HCT116 (cell line): ENCODE results near the gene C2CD2. TPM values are rescaled to one million over a fixed set of nuclear protein-coding genes. Genes with fewer than 3 reads are reported as not detected.

Experiments
- ATAC-seq: fragments of 200-7000 bp; cut with Tn5 transposase; 2 replicates; pipeline ENCODE4 v1.9.1; 2020; ENCODE audit warnings: mild to moderate bottlenecking, moderate library complexity
- BruUV-seq: library from RNA; stranded (reverse); fragments of 400-500 nt; replicated peaks from 2 replicates; lab custom pipeline; 2021; lab: Mats Ljungman, UMichigan
- CTCF ChIA-PET: fragments of 300-600 bp; sonication (Branson Sonifier 250); formaldehyde crosslinking; loops from one replicate; lab custom pipeline; 2021; ENCODE audit warnings: antibody characterized with exemption; lab: Charles Lee
- POLR2A ChIA-PET: fragments of 300-600, 350-600 bp; sonication (Branson Sonifier 250); formaldehyde crosslinking; loops from one replicate; lab custom pipeline; 2021; ENCODE audit warnings: antibody characterized with exemption; lab: Charles Lee
- RAD21 ChIA-PET, 2 experiments: fragments of 300-600 bp; sonication (Branson Sonifier 250); formaldehyde crosslinking; loops; one replicate each; lab custom pipeline; 2023; ENCODE audit warnings: low total read pairs in 2 of 2; ENCODE audit not compliant: uncharacterized antibody in 2 of 2, unreplicated experiment in 2 of 2, low non-redundant PET in 1 of 2; lab: Charles Lee
- DNase-seq: peaks from one replicate; pipeline ENCODE4 v3.0.0-alpha.2; 2010; ENCODE audit warnings: low read depth, low spot score
- H2AFZ ChIP-seq: fragments of 200-600 bp; shearing (Covaris generic), sonication (generic); 2 replicates; pipeline ENCODE4 v1.6.1; 2017; ENCODE audit warnings: low read depth, mixed run types, mixed read lengths, antibody characterized with exemption, low read length; ENCODE audit not compliant: poor library complexity, severe bottlenecking
- H3K27ac ChIP-seq: 2 replicates; pipeline ENCODE4 v1.5.1; 2012; ENCODE audit warnings: low read depth, low read length
- H3K27me3 ChIP-seq: fragments of 200-600 bp; sonication (generic); 2 replicates; pipeline ENCODE4 v1.6.1; 2016; ENCODE audit warnings: mixed run types, low read length, mixed read lengths; ENCODE audit not compliant: insufficient read depth
- H3K36me3 ChIP-seq, 2 experiments: fragments of 200-500 bp in 1 of 2; fragments of 200-600 bp in 1 of 2; sonication (Bioruptor generic) in 1 of 2; sonication (generic) in 1 of 2; 2 replicates each; pipeline versions ENCODE4 v1.5.1 to v1.6.1; 2014 to 2016; ENCODE audit warnings: low read length in 2 of 2, inconsistent platforms in 1 of 2, mixed read lengths in 1 of 2, mixed run types in 1 of 2; ENCODE audit not compliant: insufficient read depth in 2 of 2, control insufficient read depth in 1 of 2
- H3K4me1 ChIP-seq, 2 experiments: fragments of 200-600 bp in 1 of 2; sonication (generic) in 1 of 2; 2 replicates each; pipeline versions ENCODE4 v1.5.1 to v1.6.1; 2012 to 2017; ENCODE audit warnings: low read length in 2 of 2, inconsistent platforms in 1 of 2, mild to moderate bottlenecking in 1 of 2, mixed read lengths in 1 of 2, mixed run types in 1 of 2, moderate library complexity in 1 of 2; ENCODE audit not compliant: insufficient read depth in 2 of 2, control insufficient read depth in 1 of 2
- H3K4me2 ChIP-seq: fragments of 200-600 bp; sonication (generic); 2 replicates; pipeline ENCODE4 v1.6.1; 2017; ENCODE audit warnings: mixed run types, low read length, mixed read lengths
- H3K4me3 ChIP-seq, 2 experiments: fragments of 200-600 bp in 1 of 2; sonication (generic) in 1 of 2; replicated peaks in 1 of 2; 2 replicates each; pipeline ENCODE4 v1.5.1; 2011 to 2016; ENCODE audit warnings: low read length in 2 of 2, control low read depth in 1 of 2, low read depth in 1 of 2, mild to moderate bottlenecking in 1 of 2, mixed read lengths in 1 of 2, mixed run types in 1 of 2
- H3K79me2 ChIP-seq: fragments of 200-600 bp; sonication (generic); 2 replicates; pipeline ENCODE4 v1.6.1; 2017; ENCODE audit warnings: mild to moderate bottlenecking, mixed run types, low read length, moderate library complexity, mixed read lengths; ENCODE audit not compliant: insufficient read depth
- H3K9ac ChIP-seq: fragments of 200-600 bp; sonication (generic); 2 replicates; pipeline ENCODE4 v1.6.1; 2016; ENCODE audit warnings: low read length, mixed read lengths
- H3K9me2 ChIP-seq: fragments of 200-600 bp; sonication (generic), shearing (Covaris generic); 2 replicates; pipeline ENCODE4 v1.6.1; 2017; ENCODE audit warnings: mixed run types, mild to moderate bottlenecking, moderate library complexity; ENCODE audit not compliant: insufficient read depth
- H3K9me3 ChIP-seq, 2 experiments: fragments of 200-500 bp in 1 of 2; fragments of 200-600 bp in 1 of 2; sonication (Bioruptor generic) in 1 of 2; sonication (generic) in 1 of 2; 2 replicates each; pipeline ENCODE4 v1.6.1; 2014 to 2017; ENCODE audit warnings: low read length in 2 of 2, mixed read lengths in 2 of 2, inconsistent platforms in 1 of 2, low read depth in 1 of 2, mild to moderate bottlenecking in 1 of 2, mixed run types in 1 of 2, moderate library complexity in 1 of 2; ENCODE audit not compliant: control insufficient read depth in 1 of 2, insufficient read depth in 1 of 2
- H4K20me1 ChIP-seq: fragments of 200-600 bp; sonication (generic), shearing (Covaris generic); 2 replicates; pipeline ENCODE4 v1.6.1; 2017; ENCODE audit warnings: mixed run types, mild to moderate bottlenecking, moderate library complexity; ENCODE audit not compliant: insufficient read depth
- CBX3 ChIP-seq: IDR thresholded peaks from 2 replicates; pipeline ENCODE4 v1.6.1; 2012; ENCODE audit warnings: low read depth
- CEBPB ChIP-seq: IDR thresholded peaks from 2 replicates; pipeline ENCODE4 v1.6.1; 2012; ENCODE audit warnings: low read depth
- CTCF ChIP-seq, 3 experiments: fragments of 200-600 bp in 1 of 3; sonication (generic) in 1 of 3; IDR thresholded peaks in 2 of 3; conservative IDR thresholded peaks in 1 of 3; 2 replicates each; pipeline ENCODE4 v1.5.1; 2012 to 2017; ENCODE audit warnings: low read depth in 2 of 3, low read length in 2 of 3, antibody characterized with exemption in 1 of 3, borderline replicate concordance in 1 of 3, control low read depth in 1 of 3, mild to moderate bottlenecking in 1 of 3, mixed read lengths in 1 of 3, mixed run types in 1 of 3, moderate library complexity in 1 of 3; ENCODE audit not compliant: insufficient read depth in 1 of 3
- EGR1 ChIP-seq: IDR thresholded peaks from 2 replicates; pipeline ENCODE4 v1.6.1; 2012; ENCODE audit warnings: low read depth
- ELF1 ChIP-seq: IDR thresholded peaks from 2 replicates; pipeline ENCODE4 v1.6.1; 2012; ENCODE audit warnings: low read depth, borderline replicate concordance
- EZH2phosphoT487 ChIP-seq: fragments of 200-600 bp; IDR thresholded peaks from 2 replicates; pipeline ENCODE4 v1.6.1; 2018; ENCODE audit warnings: antibody characterized with exemption, borderline replicate concordance
- MAX ChIP-seq: IDR thresholded peaks from 2 replicates; pipeline ENCODE4 v1.6.1; 2012
- POLR2A ChIP-seq: IDR thresholded peaks from 2 replicates; pipeline ENCODE4 v1.7.0; 2011; ENCODE audit warnings: borderline replicate concordance; ENCODE audit not compliant: insufficient read depth, insufficient read length; ENCODE audit errors: extremely low read depth
- POLR2AphosphoS5 ChIP-seq: IDR thresholded peaks from 2 replicates; pipeline ENCODE4 v1.6.1; 2011; ENCODE audit warnings: mild to moderate bottlenecking, low read depth, low read length, moderate library complexity
- RAD21 ChIP-seq: IDR thresholded peaks from 2 replicates; pipeline ENCODE4 v1.6.1; 2012; ENCODE audit warnings: low read depth, mild to moderate bottlenecking
- SP1 ChIP-seq: IDR thresholded peaks from 2 replicates; pipeline ENCODE4 v1.6.1; 2012; ENCODE audit warnings: low read depth
- SRF ChIP-seq: IDR thresholded peaks from 2 replicates; pipeline ENCODE4 v1.6.1; 2012; ENCODE audit warnings: low read depth
- TCF7L2 ChIP-seq: IDR thresholded peaks from 2 replicates; pipeline ENCODE4 v1.7.0; 2011; ENCODE audit warnings: borderline replicate concordance, inconsistent platforms; ENCODE audit not compliant: insufficient read depth, insufficient read length; ENCODE audit errors: extremely low read depth
- YY1 ChIP-seq: IDR thresholded peaks from 2 replicates; pipeline ENCODE4 v1.6.1; 2011; ENCODE audit warnings: low read length, low read depth, moderate library complexity, mild to moderate bottlenecking; ENCODE audit not compliant: insufficient replicate concordance; ENCODE audit errors: extremely low read depth
- ZBTB33 ChIP-seq: IDR thresholded peaks from 2 replicates; pipeline ENCODE4 v1.6.1; 2011; ENCODE audit warnings: mild to moderate bottlenecking, low read length, moderate library complexity; ENCODE audit not compliant: insufficient replicate concordance; ENCODE audit errors: extremely low read depth
- ZFX ChIP-seq: fragments of 450-650 bp; IDR thresholded peaks from 2 replicates; pipeline ENCODE4 v1.6.1; 2017
- ZNF274 ChIP-seq: fragments of 200-500 bp; sonication (Bioruptor generic); IDR thresholded peaks from 2 replicates; pipeline ENCODE4 v1.6.1; 2014; ENCODE audit warnings: mild to moderate bottlenecking, low read depth, low read length, inconsistent platforms
- intact Hi-C: fragments of 100-400 bp; cut with micrococcal nuclease; formaldehyde crosslinking; loops from 2 replicates; pipeline ENCODE4 v1.10.0; 2022
- total RNA-seq: library from RNA; stranded (reverse); gene quantifications from one replicate; pipeline ENCODE4 v1.2.1, GENCODE V29; 2021; ENCODE audit not compliant: unreplicated experiment

C2CD2 gene
- total RNA-seq, 1 experiment from 2014 or later = 22.0 TPM

- Histone ChIP-seq H3K27me3 (no peaks in the 10 kb centered on the region), H3K4me3 (no peak overlapping the region), H3K9ac (no peak overlapping the region), H2AFZ (no peak overlapping the region), H3K4me1 (no peaks in the 10 kb centered on the region), H3K27ac (no peak overlapping the region), H3K4me2 (no peak overlapping the region), H3K36me3 (peaks cover 10 to 29% of the 10 kb centered on the region in 2 experiments; a peak in 3 of 4 replicates), H3K79me2 (peaks cover 87% of the 10 kb centered on the region), H3K9me3 (no peaks in the 10 kb centered on the region), H4K20me1 (no peaks in the 10 kb centered on the region; the same call in 1 of the 2 replicates), H3K9me2 (no peaks in the 10 kb centered on the region)
- CTCF ChIA-PET = no interaction called here
- no TSS peak for BruUV-seq
- DNase-seq = no peak
- POLR2A ChIA-PET = no interaction called here
- TF ChIP-seq SP1 (no peak), YY1 (no peak), POLR2AphosphoS5 (no peak), EZH2phosphoT487 (no peak), ZFX (no peak), CEBPB (no peak)
- intact Hi-C loops = no loop called here
- ATAC-seq = no peak
- RAD21 ChIA-PET = no interaction called here
These were observed 48.0 kb upstream of the C2CD2 start for GRCh38 chr21:42001781-42002180.

- Histone ChIP-seq H3K4me3 (no peak overlapping the region), H3K9me2 (no peaks in the 10 kb centered on the region)
- TF ChIP-seq ZFX (no peak), EZH2phosphoT487 (no peak), ELF1 (no peak), CEBPB (no peak), ZNF274 (no peak), TCF7L2 (no peak), RAD21 (no peak), POLR2AphosphoS5 (no peak), SRF (no peak), POLR2A (no peak), SP1 (no peak), ZBTB33 (no peak), MAX (no peak), EGR1 (no peak), CTCF (IDR thresholded peaks at IDR 0.05 in 2 of 3, conservative IDR thresholded peaks at IDR 0.05 in 1 of 3; ENCODE audit: borderline replicate concordance in 1 of 3, insufficient read depth in 1 of 3, low read depth in 2 of 3, low read length in 2 of 3) (no peak), CBX3 (no peak)
These were observed 47.1 kb upstream of the C2CD2 start for GRCh38 chr21:42000908-42001307.

More at GRCh38 chr21:42000908-42001307, 47.1 kb upstream of the C2CD2 start:
- Histone ChIP-seq H3K27ac (no peak overlapping the region), H3K27me3 (no peaks in the 10 kb centered on the region), H4K20me1 (no peaks in the 10 kb centered on the region; the same call in 1 of the 2 replicates), H3K36me3 (peaks cover 10 to 34% of the 10 kb centered on the region in 2 experiments; a peak in 2 of 4 replicates), H3K9me3 (no peaks in the 10 kb centered on the region; a peak in 1 of 4 replicates), H3K79me2 (peaks cover 86% of the 10 kb centered on the region), H3K4me1 (no peaks in the 10 kb centered on the region), H3K4me2 (no peak overlapping the region), H2AFZ (no peak overlapping the region), H3K9ac (no peak overlapping the region)
- DNase-seq = no peak
- ChIA-PET RAD21 (no interaction called here), CTCF (no interaction called here), POLR2A (no interaction called here)
- no peak for ATAC-seq
- intact Hi-C loops = no loop called here
- no TSS peak for BruUV-seq
